Small intestine (tissue), 7 donors: Measurements from ENCODE around the gene TAF1B. TPM values are rescaled to one million over a fixed set of nuclear protein-coding genes. Genes with fewer than 3 reads are reported as not detected.
A peak's percentile ranks its signal among the peaks of the same experiment; 100 is the strongest.
"Not testable (repeated sequence)": the region's sequence is repeated elsewhere in the genome, so short reads cannot be mapped to it uniquely, and the experiment has no call there.

Experiments
- DNase-seq, 2 donors: peaks; one replicate each; pipeline versions ENCODE4 v3.0.0 to v3.0.0-alpha.2; 2013
- FAIRE-seq: peaks from 2 replicates; lab custom pipeline; 2012; peaks lifted over from hg19 to GRCh38; lab: Jason Lieb, UNC
- H3K27ac ChIP-seq, 3 donors: one replicate each; pipeline ENCODE4 v1.5.1; 2013; ENCODE audit warnings: low read length in 2 of 3, mild to moderate bottlenecking in 2 of 3, control low read depth in 1 of 3, inconsistent platforms in 1 of 3, low read depth in 1 of 3, moderate library complexity in 1 of 3
- H3K27me3 ChIP-seq, 3 donors: one replicate each; pipeline ENCODE4 v1.6.1; 2013; ENCODE audit warnings: low read length in 3 of 3, inconsistent platforms in 1 of 3; ENCODE audit not compliant: control insufficient read depth in 3 of 3, insufficient read depth in 3 of 3
- H3K36me3 ChIP-seq, 3 donors: one replicate each; pipeline ENCODE4 v1.6.1; 2013; ENCODE audit warnings: low read length in 3 of 3, inconsistent platforms in 1 of 3, low read depth in 1 of 3, mild to moderate bottlenecking in 1 of 3, moderate library complexity in 1 of 3; ENCODE audit not compliant: control insufficient read depth in 3 of 3, insufficient read depth in 2 of 3
- H3K4me1 ChIP-seq, 3 donors: one replicate each; pipeline ENCODE4 v1.6.1; 2013; ENCODE audit warnings: low read length in 2 of 3, inconsistent platforms in 1 of 3, low read depth in 1 of 3, mild to moderate bottlenecking in 1 of 3, moderate library complexity in 1 of 3; ENCODE audit not compliant: control insufficient read depth in 3 of 3, insufficient read depth in 2 of 3
- H3K4me3 ChIP-seq, 3 donors: one replicate each; pipeline ENCODE4 v1.5.1; 2013; ENCODE audit warnings: low read length in 3 of 3, control low read depth in 1 of 3, inconsistent platforms in 1 of 3, low read depth in 1 of 3, mild to moderate bottlenecking in 1 of 3, moderate library complexity in 1 of 3
- H3K9me3 ChIP-seq, 2 donors: one replicate each; pipeline ENCODE4 v1.6.1; 2013; ENCODE audit warnings: low read depth in 1 of 2, low read length in 1 of 2; ENCODE audit not compliant: control insufficient read depth in 2 of 2, insufficient read depth in 1 of 2
- WGBS, 3 donors: extraction: QIAGEN DNeasy Blood & Tissue Kit; methylation state at CpG; one replicate each; pipeline ENCODE4 v1.1.7; 2013; 5-methylcytosine and 5-hydroxymethylcytosine counted together
- polyA plus RNA-seq, 4 donors: library from polyadenylated mRNA; stranded (reverse) in 3 of 4; unstranded in 1 of 4; fragments of 200-250 nt in 3 of 4; fragments of 120-200 nt in 1 of 4; gene quantifications; one replicate each; pipeline versions ENCODE4 v1.2.1 to v1.2.3, GENCODE V29; 2013
- donor health status: healthy with polysubstance abuse.
- donor health status: control.
- donor health status: control.
- donor health status: Bipolar disorder and iron deficiency.
- donor health status: healthy.

Gene TAF1B
- polyA plus RNA-seq, 4 donors = 1.1 to 11.3 (median 4.1) TPM

DNA sequence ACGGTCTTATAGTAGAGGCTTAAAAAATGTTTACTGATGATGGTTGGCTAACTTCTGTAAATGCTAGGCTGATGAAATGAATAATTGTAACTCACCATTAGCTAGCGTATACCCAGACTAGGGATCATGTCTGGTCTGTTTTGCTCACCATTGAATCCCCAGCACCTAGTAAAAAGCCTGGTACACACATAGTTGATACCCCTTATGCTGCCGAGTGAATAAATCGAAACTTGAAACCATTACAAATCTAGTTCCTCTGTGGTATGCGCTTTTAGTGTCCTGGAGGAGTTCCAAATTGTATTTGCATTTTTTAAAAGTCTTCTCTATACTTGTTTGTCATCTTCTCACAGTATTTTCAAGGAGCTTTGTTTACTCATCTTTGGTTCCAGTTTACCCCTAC lies 1.3 kb downstream of the TAF1B start:
- peaks cover 0 to 8% (median 4%) of the 10 kb centered on the region in 3 donors for H3K4me1 ChIP-seq
- WGBS, 3 donors = 37 to 68% (median 54%) methylated on average over 5 of the region's 5 CpGs
- no peak overlapping the region for H3K27ac ChIP-seq
- DNase-seq = no peak
- peak overlapping the region in 2 of 3 donors; percentile 73 to 77 for H3K4me3 ChIP-seq
- no peaks in the 10 kb centered on the region for H3K9me3 ChIP-seq
- no peaks in the 10 kb centered on the region for H3K27me3 ChIP-seq
- H3K36me3 ChIP-seq = peaks cover 0 to 6% (median 2%) of the 10 kb centered on the region in 3 donors
- no peak for FAIRE-seq

- no peak overlapping the region for H3K4me3 ChIP-seq
- DNase-seq = peak in 1 of 2 donors; percentile 31
- no peak for FAIRE-seq
- peaks cover 3 to 6% (median 6%) of the 10 kb centered on the region in 3 donors for H3K36me3 ChIP-seq
- peak overlapping the region in 1 of 3 donors; percentile 19 for H3K27ac ChIP-seq
- no peaks in the 10 kb centered on the region for H3K27me3 ChIP-seq
- H3K4me1 ChIP-seq = peaks cover 0 to 8% (median 4%) of the 10 kb centered on the region in 3 donors
- H3K9me3 ChIP-seq = no peaks in the 10 kb centered on the region
Measured at GRCh38 chr2:9846554-9846953, 3.3 kb downstream of the TAF1B start.

DNA sequence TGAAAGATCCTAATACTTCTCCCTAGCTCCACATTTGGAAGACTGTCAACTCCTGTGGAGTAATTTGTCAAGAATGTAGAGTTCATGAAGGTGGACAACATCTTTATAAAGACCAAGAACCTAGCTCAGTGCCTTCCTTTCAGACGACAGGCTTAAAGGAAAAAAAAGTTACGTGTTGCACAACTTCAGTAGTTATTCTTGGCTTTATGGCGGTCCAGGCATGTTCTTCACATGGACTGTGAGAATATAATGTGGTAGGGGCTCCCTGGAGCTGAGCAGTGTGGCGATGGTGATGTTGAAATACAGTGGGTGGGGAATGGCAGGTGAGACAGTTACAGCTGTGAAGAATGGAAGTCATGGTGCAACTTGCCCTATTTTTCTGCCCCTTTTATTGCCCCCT lies 3.9 kb downstream of the TAF1B start:
- Histone ChIP-seq H3K9me3 (no peaks in the 10 kb centered on the region), H3K4me1 (peaks cover 0 to 8% (median 4%) of the 10 kb centered on the region in 3 donors), H3K36me3 (peaks cover 3 to 10% (median 9%) of the 10 kb centered on the region in 3 donors), H3K27me3 (no peaks in the 10 kb centered on the region), H3K27ac (no peak overlapping the region), H3K4me3 (no peak overlapping the region)
- FAIRE-seq (no peak), DNase-seq (peak in 1 of 2 donors; percentile 46)
- WGBS, 3 donors = 79 to 90% (median 89%) methylated on average over 4 of the region's 4 CpGs

- FAIRE-seq = no peak
- H3K36me3 ChIP-seq = peaks cover 10 to 27% (median 11%) of the 10 kb centered on the region in 3 donors
- WGBS, 3 donors = 93 to 98% (median 93%) methylated on average over 2 of the region's 2 CpGs
Measured at GRCh38 chr2:9852881-9853280, 9.6 kb downstream of the TAF1B start.

GRCh38 chr2:9857814-9858729 lies 14.8 kb downstream of the TAF1B start:
- Histone ChIP-seq H3K4me3 (no peak overlapping the region), H3K27ac (no peak overlapping the region), H3K9me3 (peaks cover 0 to 41% of the 10 kb centered on the region in 2 donors), H3K4me1 (no peaks in the 10 kb centered on the region), H3K27me3 (no peaks in the 10 kb centered on the region), H3K36me3 (peaks cover 2 to 33% (median 8%) of the 10 kb centered on the region in 3 donors)
- DNase-seq = peak; percentile 11 to 46
- no peak for FAIRE-seq
- WGBS, 3 donors = 89 to 97% (median 96%) methylated on average over 7 of the region's 7 CpGs

More at GRCh38 chr2:9852881-9853280, 9.6 kb downstream of the TAF1B start:
- H3K4me1 ChIP-seq = no peaks in the 10 kb centered on the region
- H3K27ac ChIP-seq = no peak overlapping the region
- no peak overlapping the region for H3K4me3 ChIP-seq
- no peaks in the 10 kb centered on the region for H3K27me3 ChIP-seq
- H3K9me3 ChIP-seq = peaks cover 0 to 11% of the 10 kb centered on the region in 2 donors
- no peak for DNase-seq

- Histone ChIP-seq H3K36me3 (peaks cover 2 to 28% (median 8%) of the 10 kb centered on the region in 3 donors), H3K27ac (no peak overlapping the region), H3K27me3 (no peaks in the 10 kb centered on the region), H3K4me3 (no peak overlapping the region), H3K4me1 (no peaks in the 10 kb centered on the region), H3K9me3 (peaks cover 0 to 41% of the 10 kb centered on the region in 2 donors)
- 91 to 97% (median 97%) methylated on average over 5 of the region's 5 CpGs for WGBS, 3 donors
- DNase-seq (no peak), FAIRE-seq (no peak)
Measured at GRCh38 chr2:9858730-9859068, 15.4 kb downstream of the TAF1B start.

DNA sequence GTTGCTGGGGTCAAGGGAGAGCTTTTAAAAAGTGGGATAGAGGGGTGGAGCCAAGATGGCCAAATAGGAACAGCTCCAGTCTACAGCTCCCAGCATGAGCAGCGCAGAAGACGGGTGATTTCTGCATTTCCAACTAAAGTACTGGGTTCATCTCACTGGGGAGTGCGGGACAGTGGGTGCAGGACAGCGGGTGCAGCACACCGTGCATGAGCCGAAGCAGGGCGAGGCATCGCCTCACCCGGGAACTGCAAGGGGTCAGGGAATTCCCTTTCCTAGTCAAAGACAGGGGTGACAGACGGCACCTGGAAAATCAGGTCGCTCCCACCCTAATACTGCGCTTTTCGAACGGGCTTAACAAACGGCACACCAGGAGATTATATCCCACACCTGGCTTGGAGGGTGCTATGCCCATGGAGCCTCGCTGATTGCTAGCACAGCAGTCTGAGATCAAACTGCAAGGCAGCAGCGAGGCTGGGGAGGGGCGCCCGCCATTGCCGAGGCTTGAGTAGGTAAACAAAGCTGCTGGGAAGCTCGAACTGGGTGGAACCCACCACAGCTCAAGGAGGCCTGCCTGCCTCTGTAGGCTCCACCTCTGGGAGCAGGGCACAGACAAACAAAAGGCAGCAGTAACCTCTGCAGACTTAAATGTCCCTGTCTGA lies 17.8 kb downstream of the TAF1B start:
- Histone ChIP-seq H3K9me3 (peaks cover 0 to 41% of the 10 kb centered on the region in 2 donors), H3K36me3 (peaks cover 0 to 21% (median 6%) of the 10 kb centered on the region in 3 donors)
- DNase-seq, H3K4me3 ChIP-seq, H3K27ac ChIP-seq, FAIRE-seq, H3K4me1 ChIP-seq, H3K27me3 ChIP-seq: not testable (repeated sequence)
- WGBS, 3 donors = 97 to 98% (median 98%) methylated on average over 21 of the region's 21 CpGs

- peaks cover 2 to 16% (median 3%) of the 10 kb centered on the region in 3 donors for H3K36me3 ChIP-seq
- no peaks in the 10 kb centered on the region for H3K4me1 ChIP-seq
- no peaks in the 10 kb centered on the region for H3K9me3 ChIP-seq
- no peak for FAIRE-seq
- DNase-seq = no peak
- WGBS, 3 donors = 87 to 97% (median 97%) methylated on average over 6 of the region's 6 CpGs
- no peak overlapping the region for H3K27ac ChIP-seq
- no peak overlapping the region for H3K4me3 ChIP-seq
- no peaks in the 10 kb centered on the region for H3K27me3 ChIP-seq
Measured at GRCh38 chr2:9867881-9868280, 24.6 kb downstream of the TAF1B start.
